CD4-positive, alpha-beta T cell treated with Interleukin-21 for 1 hour (primary cell): ENCODE measurements around the gene ALKBH7.
"Not testable (repeated sequence)": the region's sequence is repeated elsewhere in the genome, so short reads cannot be mapped to it uniquely, and the experiment has no call there.

Experiments used
- DNase-seq: peaks from one replicate; pipeline ENCODE4 v3.0.0-alpha.2; 2020

Gene ALKBH7, protein sequence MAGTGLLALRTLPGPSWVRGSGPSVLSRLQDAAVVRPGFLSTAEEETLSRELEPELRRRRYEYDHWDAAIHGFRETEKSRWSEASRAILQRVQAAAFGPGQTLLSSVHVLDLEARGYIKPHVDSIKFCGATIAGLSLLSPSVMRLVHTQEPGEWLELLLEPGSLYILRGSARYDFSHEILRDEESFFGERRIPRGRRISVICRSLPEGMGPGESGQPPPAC

GRCh38 chr19:6372594-6373095 is at the start of gene ALKBH7:
Gene ALKBH7, plus strand, starts transcription at chr19:6372794. Its CDS starts 27 bp downstream, at chr19:6372821.
- peak; percentile 99 for DNase-seq

- DNase-seq, result no peak
Observed at GRCh38 chr19:6324757-6325156, 47.8 kb upstream of the ALKBH7 start.

DNA sequence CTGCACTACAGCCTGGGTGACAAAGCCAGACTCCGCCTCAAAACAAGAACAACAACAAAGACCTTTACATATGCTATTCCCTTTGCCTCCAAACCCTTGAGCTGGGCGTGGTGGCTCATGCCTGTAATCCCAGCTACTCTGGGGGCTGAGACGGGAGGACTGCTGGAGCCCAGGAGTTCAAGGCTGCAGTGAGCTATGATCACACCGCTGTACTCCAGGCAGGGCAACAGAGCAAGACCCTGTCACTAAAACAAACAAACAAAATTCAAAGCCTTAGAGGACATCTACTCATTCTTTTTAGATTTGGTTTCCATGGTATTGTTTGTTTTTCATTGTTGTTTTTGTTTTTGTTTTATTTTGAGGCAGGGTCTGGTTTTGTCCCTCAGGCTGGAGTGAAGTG is 47.0 kb upstream of the ALKBH7 start:
- no peak for DNase-seq

GRCh38 chr19:6326815-6327214 is 45.8 kb upstream of the ALKBH7 start:
- no peak for DNase-seq

- DNase-seq, result no peak
Observed at GRCh38 chr19:6333439-6333838, 39.2 kb upstream of the ALKBH7 start, which contains the start of gene ACER1. Gene ACER1, minus strand, starts transcription at chr19:6333612. Its CDS starts 61 bp downstream, at chr19:6333551.

DNA sequence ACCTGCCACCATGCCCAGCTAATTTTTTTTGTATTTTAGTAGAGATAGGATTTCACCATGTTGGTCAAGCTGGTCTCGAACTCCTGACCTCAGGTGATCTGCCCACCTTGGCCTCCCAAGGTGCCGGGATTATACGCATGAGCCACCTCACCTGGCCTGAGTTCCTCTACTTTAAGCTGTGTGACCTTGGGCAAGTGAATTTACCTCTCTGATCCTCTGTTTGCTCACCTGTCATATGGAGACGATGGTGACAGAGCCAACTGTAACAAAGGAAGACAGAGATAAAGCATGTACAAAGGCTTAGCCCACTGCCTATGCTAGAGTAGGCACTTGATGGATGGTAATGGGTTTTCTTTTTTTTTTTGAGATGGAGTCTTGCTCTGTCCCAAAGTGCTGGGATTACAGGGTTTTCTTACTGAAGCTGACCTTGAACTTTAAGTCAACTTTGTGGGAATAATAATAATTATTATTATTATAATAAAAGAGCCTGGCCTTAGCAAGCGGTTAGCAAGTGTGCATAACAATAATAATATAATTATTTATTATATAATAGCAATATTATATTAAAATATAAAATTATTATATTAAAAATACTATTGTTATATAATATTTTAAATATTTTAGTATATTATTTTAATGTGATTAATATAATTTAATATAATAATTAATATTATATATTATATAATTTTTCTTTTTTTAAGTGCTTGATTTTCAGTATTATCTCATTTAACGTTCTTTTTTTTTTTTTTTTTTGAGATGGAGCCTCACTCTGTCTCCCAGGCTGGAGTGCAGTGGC is 37.9 kb upstream of the ALKBH7 start:
- no peak for DNase-seq

- no peak for DNase-seq
Observed at GRCh38 chr19:6340493-6341201, 31.9 kb upstream of the ALKBH7 start.

GRCh38 chr19:6343462-6343861 is 29.1 kb upstream of the ALKBH7 start:
- no peak for DNase-seq

- not testable (repeated sequence) for DNase-seq
Observed at GRCh38 chr19:6349271-6349670, 23.3 kb upstream of the ALKBH7 start.

GRCh38 chr19:6350688-6351087 is 21.9 kb upstream of the ALKBH7 start:
- DNase-seq, result no peak

- no peak for DNase-seq
Observed at GRCh38 chr19:6352381-6353165, 20.0 kb upstream of the ALKBH7 start.

GRCh38 chr19:6354098-6354674 is 18.4 kb upstream of the ALKBH7 start:
- DNase-seq, result no peak

DNA sequence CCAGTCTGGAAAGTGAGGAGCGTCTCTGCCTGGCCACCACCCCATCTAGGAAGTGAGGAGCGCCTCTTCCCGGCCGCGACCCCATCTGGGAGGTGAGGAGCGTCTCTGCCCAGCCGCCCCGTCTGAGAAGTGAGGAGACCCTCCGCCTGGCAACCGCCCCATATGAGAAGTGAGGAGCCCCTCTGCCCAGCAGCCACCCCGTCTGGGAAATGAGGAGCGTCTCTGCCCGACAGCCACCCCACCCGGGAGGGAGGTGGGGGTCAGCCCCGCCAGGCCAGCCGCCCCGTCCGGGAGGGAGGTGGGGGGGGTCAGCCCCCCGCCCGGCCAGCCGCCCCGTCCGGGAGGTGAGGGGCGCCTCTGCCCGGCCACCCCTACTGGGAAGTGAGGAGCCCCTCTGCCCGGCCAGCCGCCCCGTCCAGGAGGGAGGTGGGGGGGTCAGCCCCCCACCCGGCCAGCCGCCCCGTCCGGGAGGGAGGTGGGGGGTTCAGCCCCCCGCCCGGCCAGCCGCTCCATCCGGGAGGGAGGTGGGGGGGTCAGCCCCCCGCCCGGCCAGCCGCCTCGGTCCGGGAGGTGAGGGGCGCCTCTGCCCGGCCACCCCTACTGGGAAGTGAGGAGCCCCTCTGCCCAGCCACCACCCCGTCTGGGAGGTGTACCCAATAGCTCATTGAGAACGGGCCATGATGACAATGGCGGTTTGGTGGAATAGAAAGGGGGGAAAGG is 17.1 kb upstream of the ALKBH7 start:
- DNase-seq, result not testable (repeated sequence)

DNA sequence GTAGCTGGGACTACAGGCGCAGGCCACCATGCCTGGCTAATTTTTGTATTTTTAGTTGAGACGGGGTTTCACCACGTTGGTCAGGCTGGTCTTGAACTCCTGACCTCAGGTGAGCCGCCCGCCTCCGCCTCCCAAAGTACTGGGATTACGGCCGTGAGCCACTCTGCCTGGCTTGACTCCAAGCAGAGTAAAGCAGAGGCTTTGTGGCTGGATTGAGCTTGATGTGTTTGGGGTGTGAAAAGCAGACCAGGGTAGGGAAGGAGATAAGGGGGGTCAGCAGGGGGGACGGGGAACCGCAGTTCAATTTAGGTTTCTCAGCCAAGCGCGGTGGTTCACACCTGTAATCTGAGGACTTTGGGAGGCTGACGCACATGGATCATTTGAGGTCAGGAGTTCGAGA is 15.4 kb upstream of the ALKBH7 start:
- no peak for DNase-seq

DNA sequence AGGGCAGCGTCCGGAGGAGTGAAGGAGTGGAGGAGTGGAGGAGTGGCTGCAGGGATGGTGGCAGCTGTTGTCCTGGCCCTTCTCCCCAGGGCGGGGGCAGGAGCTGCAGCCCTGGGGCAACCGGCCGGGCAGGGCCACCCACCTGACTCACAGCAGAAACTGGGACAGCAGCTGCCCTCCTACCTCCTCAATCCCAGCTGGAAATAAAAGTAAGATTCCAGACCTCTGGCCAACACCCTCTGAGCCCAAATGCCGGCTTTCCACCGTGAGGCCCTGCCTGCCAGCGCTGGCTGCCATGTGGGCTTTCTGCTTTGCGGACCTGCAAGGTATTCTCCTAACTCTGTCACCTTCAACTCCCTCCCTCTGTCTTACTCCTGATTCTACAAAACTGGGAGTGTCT is 14.6 kb upstream of the ALKBH7 start:
- DNase-seq, result no peak

DNA sequence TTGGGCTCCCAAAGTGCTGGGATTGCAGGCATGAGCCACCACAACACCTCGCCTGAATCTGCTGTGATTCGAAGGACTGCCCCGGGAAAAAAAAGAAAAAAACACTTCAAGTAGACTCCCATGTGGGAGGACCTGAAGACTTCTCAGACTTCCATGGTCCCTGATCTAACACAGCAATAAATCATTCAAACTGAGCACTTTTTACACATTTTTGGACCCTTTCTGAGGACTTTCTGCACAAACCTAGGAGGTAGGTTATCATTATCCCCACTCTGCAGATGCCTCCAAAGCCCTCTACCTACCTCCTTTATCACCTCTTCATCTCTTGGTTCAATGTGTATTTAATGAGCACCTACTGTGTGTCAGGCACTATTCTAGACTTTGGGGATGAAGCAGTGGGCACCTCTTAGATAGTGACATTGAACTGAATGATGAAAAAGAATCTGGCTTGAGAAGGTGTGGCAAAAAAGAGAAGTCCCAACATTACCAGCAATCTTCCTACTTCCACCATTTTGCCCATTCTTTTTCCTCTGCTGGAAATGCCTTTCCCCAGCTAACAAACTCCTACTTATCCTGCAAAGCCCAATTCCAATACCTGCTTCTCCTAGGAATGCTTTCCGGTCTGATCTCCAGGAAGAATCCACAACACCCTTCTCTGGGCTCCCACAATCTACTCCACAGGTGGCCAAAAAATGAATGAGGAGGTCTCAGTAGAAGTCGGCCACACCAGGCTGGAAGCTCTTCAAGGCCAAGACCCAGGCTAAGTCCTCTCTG is 12.8 kb upstream of the ALKBH7 start:
- DNase-seq, result no peak

- DNase-seq, result not testable (repeated sequence)
Observed at GRCh38 chr19:6360445-6360844, 12.1 kb upstream of the ALKBH7 start.

- not testable (repeated sequence) for DNase-seq
Observed at GRCh38 chr19:6360857-6361216, 11.8 kb upstream of the ALKBH7 start.

- peak; percentile 8 for DNase-seq
Observed at GRCh38 chr19:6362027-6362350, 10.6 kb upstream of the ALKBH7 start.

DNA sequence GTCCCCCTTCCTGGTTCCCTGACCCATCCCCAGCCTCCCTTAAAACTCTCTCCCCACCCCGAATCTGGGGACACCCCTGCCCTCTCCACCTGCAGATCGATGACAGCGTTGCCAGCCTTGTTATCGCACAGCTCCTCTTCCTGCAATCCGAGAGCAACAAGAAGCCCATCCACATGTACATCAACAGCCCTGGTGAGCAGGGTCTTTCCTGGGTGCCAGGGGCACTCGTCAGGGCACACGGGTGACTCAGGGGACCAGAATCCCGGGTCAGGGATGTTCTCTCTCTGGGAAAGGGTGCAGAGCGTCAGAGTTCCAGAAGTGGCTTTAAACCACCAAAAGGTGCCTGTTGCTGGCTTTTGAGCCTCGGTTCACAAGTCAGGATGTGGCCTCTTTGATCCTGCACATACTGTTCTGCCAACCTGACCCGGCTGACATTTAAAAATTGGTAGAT is 10.2 kb upstream of the ALKBH7 start:
- peak; percentile 64 for DNase-seq

- no peak for DNase-seq
Observed at GRCh38 chr19:6364353-6364752, 8.2 kb upstream of the ALKBH7 start.
